Fibroblast of the conjunctiva (primary cell): ENCODE measurements around the gene FCGR2B.
"Not testable (repeated sequence)": the region's sequence is repeated elsewhere in the genome, so short reads cannot be mapped to it uniquely, and the experiment has no call there.

ENCODE experiments used
- DNase-seq: peaks from one replicate; pipeline ENCODE4 v3.0.0-alpha.2; 2010; ENCODE audit warnings: low read depth

The FCGR2B gene

DNA sequence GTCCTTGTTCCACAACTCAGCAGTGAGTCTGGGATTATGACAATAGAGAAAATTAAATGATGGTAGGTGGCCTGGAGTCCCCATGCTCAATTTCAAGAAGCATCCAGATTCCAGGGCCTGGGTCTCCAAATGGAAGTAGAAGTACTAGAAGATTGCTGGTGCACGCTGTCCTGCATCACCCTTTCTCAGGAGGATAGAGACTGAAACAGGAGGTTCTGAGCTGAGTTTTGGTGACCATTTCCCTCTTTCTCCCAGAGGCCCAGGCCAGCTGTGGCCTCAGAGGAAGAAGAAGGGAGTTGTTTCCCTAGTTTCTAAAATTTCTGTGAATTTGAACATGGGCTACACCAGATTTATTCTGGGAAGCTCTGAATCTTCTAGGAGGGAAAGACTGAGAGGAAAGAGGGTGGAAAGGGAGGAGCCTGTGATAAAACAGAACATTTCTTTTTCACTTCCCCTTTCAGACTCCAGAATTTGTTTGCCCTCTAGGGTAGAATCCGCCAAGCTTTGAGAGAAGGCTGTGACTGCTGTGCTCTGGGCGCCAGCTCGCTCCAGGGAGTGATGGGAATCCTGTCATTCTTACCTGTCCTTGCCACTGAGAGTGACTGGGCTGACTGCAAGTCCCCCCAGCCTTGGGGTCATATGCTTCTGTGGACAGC, at the start of gene FCGR2B:
Gene FCGR2B (plus strand): TSS at position 460 of the 656 bp plus-strand sequence. CDS start 99 bp downstream, at position 559.
- not testable (repeated sequence) for DNase-seq

DNA sequence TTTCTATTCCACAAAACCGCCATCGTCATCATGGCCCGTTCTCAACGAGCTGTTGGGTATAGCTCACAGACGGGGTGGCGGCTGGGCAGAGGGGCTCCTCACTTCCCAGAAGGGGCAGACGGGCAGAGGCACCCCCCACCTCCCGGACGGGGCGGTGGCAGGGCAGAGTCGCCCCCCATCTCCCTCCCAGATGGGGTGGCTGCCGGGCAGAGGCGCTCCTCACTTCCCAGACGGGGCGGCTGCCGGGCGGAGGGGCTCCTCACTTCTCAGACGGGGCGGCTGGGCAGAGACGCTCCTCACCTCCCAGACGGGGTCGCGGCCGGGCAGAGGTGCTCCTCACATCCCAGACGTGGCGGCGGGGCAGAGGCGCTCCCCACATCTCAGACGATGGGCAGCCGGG, 46.5 kb upstream of the FCGR2B start:
- DNase-seq, result not testable (repeated sequence)

DNA sequence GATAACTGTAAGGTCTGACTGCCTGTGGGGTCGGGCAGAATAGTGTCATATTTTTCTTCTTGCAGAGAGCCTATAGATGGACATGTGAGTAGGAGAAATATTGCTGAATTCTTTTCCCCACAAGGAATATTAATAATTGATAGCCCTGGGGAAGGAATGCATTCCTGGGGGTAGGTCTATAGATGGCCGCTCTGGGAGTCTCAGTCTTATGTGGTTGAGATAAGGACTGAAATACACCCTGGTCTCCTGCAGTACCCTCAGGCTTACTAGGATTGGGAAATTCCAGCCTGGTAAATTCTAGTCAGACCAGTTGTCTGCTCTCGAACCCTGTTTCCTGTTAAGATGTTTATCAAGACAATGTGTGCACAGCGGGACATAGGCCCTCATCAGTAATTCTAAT, 44.4 kb upstream of the FCGR2B start:
- not testable (repeated sequence) for DNase-seq

DNA sequence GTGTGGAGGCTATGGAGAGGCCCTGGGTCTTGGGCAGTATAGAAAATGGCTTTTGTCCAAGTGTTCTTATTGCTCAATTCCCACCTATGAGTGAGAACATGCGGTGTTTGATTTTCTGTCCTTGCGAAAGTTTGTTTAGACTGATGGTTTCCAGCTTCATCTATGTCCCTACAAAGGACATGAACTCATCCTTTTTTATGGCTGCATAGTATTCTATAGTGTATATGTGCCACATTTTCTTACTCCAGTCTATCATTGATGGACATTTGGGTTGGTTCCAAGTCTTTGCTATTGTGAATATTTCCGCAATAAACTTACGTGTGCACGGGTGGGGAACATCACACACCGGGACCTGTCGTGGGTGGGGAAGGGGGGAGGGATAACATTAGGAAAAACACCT, 42.5 kb upstream of the FCGR2B start:
- DNase-seq, result not testable (repeated sequence)

DNA sequence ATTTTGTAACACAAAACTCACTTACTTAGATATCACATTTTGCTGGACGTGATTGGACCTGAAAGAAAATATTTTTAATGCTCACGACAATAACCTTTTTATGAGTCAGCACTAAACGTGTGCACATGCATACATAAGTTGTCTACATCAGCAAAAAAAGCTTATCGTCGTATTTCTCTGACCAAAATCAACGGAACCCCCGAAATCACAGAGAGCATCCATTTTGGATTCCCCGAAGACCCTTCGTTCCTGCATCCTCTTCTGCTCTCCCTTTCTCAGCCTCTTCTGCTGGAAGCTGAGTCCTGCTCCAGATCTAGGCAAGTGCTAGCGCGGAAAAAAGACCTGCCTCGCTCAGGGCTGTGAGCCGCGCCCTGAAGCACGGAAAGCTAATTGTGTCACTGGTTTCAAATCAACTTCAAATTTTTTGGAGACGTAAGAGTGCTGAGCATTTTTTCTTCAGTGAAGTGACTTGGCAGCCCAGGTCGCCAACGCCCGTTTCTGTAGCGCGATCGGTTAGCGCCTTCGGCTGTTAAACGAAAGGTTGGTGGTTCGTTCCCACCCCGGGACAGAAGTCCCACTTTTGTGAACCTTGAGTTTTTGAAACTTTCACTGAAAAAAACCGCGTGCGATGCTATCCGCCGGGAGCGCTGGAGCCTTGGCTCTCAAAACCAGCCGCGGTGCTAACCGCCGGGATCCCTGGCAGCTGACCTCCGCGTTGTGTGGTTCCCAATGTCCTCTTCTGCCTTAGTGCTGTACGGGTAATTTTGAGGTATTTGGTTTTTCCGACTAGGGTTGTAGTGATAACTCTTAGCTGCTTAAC, 41.6 kb upstream of the FCGR2B start:
- DNase-seq, result peak; percentile 72

DNA sequence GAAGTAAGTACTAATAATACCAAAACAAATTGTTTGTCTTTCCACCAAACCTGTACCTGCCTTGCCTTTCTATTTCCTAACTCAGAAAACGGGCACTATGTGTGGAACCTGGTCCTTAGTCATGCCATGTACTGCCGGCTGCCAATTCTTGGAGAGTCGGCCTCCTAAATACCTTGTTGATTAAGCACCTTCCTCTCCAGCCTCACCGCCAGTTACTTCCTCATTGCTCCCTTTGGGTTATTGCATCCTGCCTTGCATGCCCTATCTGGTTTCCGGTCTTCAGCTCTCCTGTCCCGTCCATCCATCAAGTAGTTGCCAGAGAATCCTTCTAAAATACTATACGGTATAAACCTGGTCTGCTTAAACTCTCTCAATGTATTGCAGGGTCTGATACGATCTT, 40.9 kb upstream of the FCGR2B start:
- DNase-seq, result not testable (repeated sequence)

DNA sequence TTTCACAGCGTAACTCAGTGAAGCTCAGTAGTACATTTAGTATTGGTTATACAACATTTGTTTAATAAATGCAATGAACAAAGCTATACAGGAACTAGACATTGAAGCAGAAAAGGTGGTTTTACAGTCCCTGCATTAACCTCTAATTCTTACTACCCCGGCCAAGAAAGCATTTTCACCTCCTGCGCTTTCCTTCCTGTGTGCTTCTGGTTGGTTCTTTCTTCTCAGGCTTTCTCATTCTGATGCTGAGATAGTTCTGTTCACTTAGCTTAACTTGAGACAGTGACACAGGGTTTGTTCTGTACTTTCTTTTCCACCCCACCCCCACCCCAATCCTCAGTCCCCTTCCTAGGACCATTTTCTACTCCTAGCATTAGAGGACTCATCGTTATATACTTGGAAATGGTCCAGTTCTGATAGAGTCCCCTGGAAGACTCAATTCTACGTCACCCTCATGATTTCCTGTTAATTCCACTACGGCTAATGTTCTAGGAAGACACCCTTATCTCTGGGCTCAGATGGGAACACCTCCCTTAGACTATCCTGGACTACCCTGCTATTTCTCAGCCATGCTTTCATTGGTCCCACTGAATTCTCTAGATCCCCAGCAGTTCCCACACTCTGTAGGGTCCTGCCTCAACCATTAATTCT, 39.4 kb upstream of the FCGR2B start:
- DNase-seq, result not testable (repeated sequence)

DNA sequence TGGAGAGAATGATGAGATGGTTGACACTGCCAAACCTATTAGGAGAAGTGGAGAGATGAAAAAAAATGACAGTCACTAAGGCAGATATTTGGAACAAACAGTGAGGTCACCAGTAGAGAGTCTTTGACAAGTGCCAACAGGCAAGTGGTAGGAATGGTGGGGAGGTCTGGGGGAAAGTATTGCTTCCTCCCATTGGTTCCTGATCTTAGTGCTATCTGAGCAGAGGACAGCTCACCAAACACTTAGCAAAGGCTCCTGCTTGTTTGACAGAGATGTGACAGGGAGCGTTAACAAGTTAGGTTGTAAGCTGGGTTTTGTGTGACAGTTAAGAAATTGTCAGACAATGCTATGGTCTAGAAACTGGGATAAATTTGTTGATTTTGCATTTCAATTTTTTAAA, 38.3 kb upstream of the FCGR2B start:
- not testable (repeated sequence) for DNase-seq

DNA sequence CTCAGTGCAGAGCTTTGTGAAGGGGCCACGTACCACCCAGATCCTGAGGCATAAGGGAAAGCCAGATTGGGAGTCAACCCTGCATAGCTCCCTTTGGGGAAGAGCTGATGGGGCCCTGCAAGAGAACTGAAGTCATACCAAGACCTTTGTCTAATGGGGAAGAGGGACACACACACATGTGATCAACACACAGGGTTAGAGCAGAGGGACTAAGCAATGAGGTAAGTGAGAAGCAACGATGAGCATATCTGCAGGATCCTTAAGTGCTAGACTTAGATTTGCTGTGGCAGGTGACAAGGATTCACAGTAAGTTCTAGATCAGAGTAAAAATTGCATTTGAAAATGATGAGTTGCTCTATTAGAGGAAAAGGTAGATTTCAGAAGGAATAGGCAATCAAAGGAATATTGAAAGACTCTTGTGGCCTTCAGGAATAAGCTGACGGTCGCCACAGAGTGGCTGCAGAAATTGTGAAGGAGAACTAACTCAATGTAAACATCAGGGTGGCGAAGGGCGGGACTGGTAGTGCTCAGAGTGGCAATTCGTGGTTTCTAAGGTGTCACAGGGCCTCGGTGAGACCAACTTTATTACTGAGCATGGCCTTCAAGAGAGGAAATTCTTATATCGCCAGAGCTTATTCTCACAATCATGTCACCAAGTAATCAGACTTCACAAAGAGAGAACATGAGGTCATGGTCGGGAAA, 36.3 kb upstream of the FCGR2B start:
- DNase-seq, result not testable (repeated sequence)

DNA sequence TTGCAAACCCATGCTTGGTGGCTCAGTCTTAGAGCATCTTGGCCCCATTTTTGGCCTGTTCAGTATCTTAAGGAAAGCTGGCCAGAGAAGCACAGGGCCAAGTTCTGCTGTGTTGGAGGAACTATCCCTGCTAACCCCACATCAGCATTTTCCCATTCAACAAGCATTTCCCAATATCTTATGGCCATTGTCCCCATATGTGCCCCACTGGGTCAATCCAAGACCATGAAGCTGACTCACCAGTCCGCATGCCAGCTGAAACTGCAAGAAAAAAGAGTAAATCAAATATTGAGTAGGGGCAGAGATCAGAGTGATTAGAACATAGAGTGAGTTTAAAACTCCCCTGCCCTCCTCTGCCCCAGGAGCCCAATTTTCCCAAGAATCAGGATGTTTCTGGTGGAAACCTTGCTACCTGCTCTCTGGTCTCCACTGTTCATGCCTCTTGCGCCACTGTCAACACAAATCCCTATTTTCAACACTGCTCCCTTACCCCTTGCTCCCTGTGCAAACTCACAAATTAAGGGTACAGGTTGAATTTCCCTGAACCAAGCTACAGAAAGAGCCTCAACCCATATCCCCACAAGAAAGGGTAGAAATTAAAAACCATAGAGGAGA, 32.7 kb upstream of the FCGR2B start:
- DNase-seq, result not testable (repeated sequence)

DNA sequence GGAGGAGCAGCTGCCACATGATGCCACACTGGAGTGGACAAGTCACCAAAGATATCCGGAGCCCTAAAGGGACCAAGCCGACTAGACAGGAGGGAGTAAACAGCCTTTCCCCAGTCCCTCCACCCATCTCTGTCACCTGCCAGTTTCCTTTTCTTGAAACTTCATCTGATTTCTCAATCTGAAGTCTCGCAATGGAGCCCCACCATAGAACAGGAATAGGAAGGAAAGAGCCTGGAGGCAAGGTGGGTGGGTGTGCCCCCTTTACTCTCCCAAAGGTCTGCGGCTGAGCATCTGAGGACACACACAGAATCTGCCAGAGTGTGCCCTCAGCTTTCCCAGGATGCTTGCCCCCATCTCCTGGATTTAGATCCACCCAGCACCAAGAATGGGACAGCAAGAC, 31.9 kb upstream of the FCGR2B start, which contains the start of gene FCGR3B:
Gene FCGR3B (minus strand): TSS at position 101 of the 400 bp plus-strand sequence. CDS start 82 bp downstream, at position 19.
- no peak for DNase-seq

DNA sequence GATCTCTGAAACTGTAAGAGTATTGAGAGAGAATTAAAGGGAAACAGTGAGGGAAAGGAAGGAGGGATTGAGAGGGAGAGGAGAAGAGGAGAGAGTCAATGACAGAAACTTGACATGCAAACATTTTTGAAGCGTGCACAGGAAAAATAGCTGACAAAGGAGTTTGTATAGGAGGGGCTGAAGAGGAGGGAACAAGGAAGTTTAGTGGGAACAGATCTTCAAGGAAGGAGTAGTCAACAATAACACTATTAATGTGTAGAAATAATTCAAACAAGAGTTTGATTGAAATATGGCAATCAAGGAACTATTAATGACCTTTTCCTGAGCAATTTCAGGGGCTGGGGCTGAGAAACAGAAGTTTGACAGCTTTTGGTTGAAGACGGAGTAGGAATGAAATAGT, 27.9 kb upstream of the FCGR2B start:
- not testable (repeated sequence) for DNase-seq

DNA sequence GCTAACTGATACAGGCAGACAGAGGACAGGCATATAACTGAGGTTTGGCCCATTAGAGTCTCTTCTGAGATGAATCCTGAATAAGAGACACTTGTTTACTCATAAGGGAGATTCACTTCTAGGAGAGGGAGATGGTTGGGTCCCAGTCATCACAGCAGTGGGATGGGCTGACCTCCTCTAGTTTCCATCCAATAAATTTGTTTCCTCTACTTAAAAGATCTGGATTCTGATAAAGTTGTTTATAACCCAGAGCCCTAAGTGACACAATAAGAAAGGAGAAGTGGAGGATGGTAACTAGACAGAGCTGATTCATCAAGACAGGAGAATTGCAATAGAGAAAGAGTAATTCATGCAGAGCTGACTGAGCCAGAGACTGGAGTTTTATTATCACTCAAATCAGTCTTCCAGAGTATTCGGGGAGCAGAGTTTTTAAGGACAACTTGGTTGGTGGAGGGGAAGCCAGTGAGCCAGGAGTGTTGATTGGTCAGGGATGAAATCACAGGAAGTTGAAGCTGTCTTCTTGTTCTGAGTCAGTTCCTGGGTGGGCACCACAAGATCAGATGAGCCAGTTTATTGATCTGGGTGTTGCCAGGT, 26.7 kb upstream of the FCGR2B start:
- DNase-seq, result not testable (repeated sequence)

DNA sequence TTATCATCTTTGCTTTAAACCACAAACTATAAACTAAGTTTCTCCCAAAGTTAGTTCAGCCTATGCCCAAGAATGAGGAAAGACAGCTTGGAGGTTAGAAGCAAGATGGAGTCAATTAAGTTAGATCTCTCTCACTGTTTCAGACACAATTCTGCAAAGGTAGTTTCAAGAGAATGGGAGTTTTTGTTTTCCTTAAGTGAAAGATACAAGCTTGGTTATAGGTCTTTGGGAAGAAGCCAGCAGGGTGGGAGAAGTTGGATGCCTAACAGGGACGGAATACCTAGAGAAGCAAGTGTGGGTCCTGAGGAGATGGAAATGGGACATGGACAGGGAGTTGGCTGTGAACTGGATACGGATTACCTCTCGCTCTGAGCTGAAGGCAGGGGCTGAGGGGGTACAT, 26.0 kb upstream of the FCGR2B start:
- DNase-seq, result not testable (repeated sequence)

DNA sequence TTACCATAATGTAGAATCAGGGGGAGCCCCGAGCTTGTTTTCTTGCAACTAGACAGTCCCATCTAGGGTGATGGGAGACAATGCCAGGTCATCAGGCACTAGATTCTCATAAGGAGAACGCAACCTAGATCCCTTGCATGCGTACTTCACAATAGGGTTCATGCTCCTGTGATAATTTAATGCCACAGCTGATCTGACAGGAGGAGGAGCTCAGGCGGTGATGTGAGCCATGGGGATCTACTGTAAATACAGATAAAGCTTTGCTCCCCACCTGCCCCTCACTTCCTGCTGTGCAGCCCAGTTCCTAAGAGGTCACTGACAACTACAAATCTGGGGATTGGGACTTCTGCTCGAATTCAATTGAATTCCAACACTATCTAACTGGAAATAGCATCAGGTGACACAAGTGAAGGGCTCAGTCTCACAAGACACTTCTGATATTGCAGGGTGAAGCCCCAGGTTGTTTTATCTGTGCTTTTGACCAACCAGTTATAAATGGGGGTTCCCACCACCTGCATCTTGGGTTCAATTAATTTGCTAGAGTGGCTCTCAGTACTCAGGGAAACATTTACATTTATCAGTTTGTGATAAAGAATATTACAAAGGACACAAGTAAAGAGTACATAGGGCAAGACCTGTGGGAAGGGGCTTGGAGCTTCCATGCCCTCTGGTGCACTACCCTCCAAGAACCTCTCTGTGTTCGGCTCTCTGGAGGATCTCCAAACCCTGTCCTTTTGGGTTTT, 24.5 kb upstream of the FCGR2B start:
- not testable (repeated sequence) for DNase-seq

DNA sequence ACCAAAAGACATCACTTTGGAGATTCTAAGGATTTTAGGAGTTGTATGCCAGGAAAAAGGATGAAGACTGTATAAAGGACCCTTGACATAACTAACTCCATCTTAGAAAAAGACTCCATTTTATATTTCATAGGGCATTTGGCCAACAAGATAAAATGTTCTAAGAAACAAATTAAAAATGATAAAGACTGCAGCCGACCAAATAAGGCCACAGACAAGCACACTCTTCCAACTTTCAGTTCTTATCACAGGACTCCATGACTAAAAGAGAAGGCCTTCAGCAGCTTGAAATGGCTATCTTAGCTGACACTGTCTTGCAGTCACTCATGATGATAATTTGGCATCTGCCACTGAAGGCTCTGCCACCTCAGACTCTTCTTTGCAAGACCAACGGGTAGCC, 23.7 kb upstream of the FCGR2B start:
- not testable (repeated sequence) for DNase-seq

DNA sequence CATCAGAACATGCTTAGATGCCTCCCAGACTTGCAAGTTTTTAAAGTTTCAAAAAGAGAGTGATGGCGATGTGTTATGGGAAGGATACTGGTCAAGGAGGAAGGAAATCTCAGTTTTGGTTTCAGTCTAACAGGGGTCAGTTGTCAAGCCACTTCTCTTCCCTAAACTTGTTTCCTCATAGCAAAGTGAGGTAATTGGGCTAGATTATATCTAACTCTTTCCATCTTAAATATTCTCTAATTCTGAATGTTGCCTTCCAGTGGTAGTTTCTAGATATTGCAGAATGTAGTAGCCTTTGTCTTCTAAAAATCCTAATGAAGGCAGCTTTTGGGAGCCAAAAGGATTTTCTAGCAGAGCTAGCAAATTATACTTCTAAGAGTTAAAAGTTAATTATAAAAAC, 20.2 kb upstream of the FCGR2B start:
- DNase-seq, result peak; percentile 1

DNA sequence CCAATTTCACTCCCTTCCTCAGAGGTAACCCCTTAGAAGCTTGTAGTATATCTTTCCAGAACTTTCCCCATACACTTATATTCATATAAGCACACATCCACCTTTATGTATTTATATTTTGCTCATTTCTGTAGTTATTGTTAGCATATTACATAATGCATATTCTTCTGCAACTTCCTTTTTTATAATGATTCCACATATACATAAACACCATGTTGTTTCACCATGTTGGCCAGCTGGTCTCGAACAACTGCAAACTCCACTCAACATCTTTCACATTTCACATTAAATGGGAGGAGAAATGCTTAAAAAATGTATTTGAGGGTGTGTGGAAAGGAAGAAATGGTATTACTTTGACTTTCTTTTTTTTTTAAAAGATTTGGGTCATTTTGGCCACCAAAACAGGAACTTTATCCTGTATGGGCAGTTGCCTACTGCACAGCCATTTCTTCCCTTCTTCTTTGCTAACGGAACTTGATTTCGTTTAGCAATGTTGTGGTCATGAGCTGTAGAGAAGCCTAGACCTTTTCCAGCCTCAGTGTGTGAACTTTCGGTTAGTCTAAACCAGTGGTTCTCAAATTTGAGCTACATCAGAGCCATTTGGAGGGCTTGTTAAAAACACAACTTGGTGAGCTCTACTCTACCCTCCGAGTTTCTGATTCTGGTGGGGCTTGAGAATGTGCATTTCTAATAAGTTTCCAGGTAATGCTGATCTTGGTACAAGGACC, 19.3 kb upstream of the FCGR2B start:
- DNase-seq, result not testable (repeated sequence)

DNA sequence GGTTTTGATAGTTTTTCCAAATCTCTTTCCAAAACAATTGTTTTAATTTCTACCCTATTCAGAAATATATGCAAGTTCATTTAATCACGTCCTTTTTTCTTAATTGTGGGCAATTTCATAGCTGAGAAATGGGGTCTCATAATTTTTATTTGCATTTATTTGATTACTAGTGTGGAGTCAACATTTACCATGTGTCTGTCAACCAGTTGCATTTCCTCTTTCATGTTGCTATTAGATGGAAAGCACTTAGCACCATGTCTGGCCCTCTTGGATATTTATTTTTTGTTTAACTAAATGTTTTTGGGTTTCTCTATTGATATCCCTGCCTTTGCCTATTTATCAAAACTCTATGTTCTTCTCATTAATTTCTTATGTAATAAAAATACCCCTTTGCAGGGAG, 18.1 kb upstream of the FCGR2B start:
- not testable (repeated sequence) for DNase-seq
